Panc1 (cell line): Measurements from ENCODE around the gene USP15. TPM values are rescaled to one million over a fixed set of nuclear protein-coding genes. Genes with fewer than 3 reads are reported as not detected.

Experiments
- ATAC-seq: fragments of 200-7000 bp; cut with Tn5 transposase; 2 replicates; pipeline ENCODE4 v1.9.1; 2020; ENCODE audit warnings: mild to moderate bottlenecking, moderate library complexity
- BruUV-seq: library from RNA; stranded (reverse); fragments of 400-500 nt; replicated peaks from 2 replicates; lab custom pipeline; 2021; lab: Mats Ljungman, UMichigan
- CTCF ChIA-PET: fragments of 300-600 bp; sonication (Branson Sonifier 250); formaldehyde crosslinking; loops from one replicate; lab custom pipeline; 2022; ENCODE audit warnings: antibody characterized with exemption; lab: Charles Lee
- POLR2A ChIA-PET: fragments of 300-600 bp; sonication (Branson Sonifier 250); formaldehyde crosslinking; loops from one replicate; lab custom pipeline; 2022; ENCODE audit warnings: antibody characterized with exemption; lab: Charles Lee
- DNase-seq: peaks from one replicate; pipeline ENCODE4 v3.0.0-alpha.2; 2010; ENCODE audit warnings: low read depth, low spot score
- H3K27ac ChIP-seq: 2 replicates; pipeline ENCODE4 v1.5.1; 2011; ENCODE audit warnings: mild to moderate bottlenecking, low read length, inconsistent platforms
- H3K27me3 ChIP-seq: fragments of 200-500 bp; sonication (Bioruptor generic); 2 replicates; pipeline ENCODE4 v1.6.0; 2014; ENCODE audit warnings: low read length, inconsistent platforms; ENCODE audit not compliant: control insufficient read depth, insufficient read depth
- H3K36me3 ChIP-seq: fragments of 200-500 bp; sonication (Bioruptor generic); 2 replicates; pipeline ENCODE4 v1.5.1; 2014; ENCODE audit warnings: inconsistent platforms, mild to moderate bottlenecking, low read length, moderate library complexity; ENCODE audit not compliant: control insufficient read depth, insufficient read depth
- H3K4me1 ChIP-seq: 2 replicates; pipeline ENCODE4 v1.5.1; 2011; ENCODE audit warnings: inconsistent platforms, mild to moderate bottlenecking, low read length, moderate library complexity; ENCODE audit not compliant: control insufficient read depth, insufficient read depth
- H3K4me3 ChIP-seq, 2 experiments: 2 replicates each; pipeline ENCODE4 v1.5.1; 2011 to 2012; ENCODE audit warnings: low read depth in 2 of 2, low read length in 2 of 2, mild to moderate bottlenecking in 2 of 2, inconsistent platforms in 1 of 2, moderate library complexity in 1 of 2
- H3K9me3 ChIP-seq: fragments of 200-500 bp; sonication (Bioruptor generic); 2 replicates; pipeline ENCODE4 v1.5.1; 2014; ENCODE audit warnings: low read depth, mild to moderate bottlenecking, inconsistent platforms, low read length, moderate library complexity; ENCODE audit not compliant: control insufficient read depth, insufficient read depth
- POLR2AphosphoS5 ChIP-seq: IDR thresholded peaks from 2 replicates; pipeline ENCODE4 v1.6.1; 2012; ENCODE audit warnings: mild to moderate bottlenecking, low read depth, low read length, moderate library complexity
- REST ChIP-seq, 2 experiments: IDR thresholded peaks; 2 replicates each; pipeline ENCODE4 v1.6.1; 2011 to 2012; ENCODE audit warnings: low read depth in 2 of 2, control low read depth in 1 of 2, low read length in 1 of 2, mild to moderate bottlenecking in 1 of 2, moderate library complexity in 1 of 2; ENCODE audit not compliant: insufficient read depth in 1 of 2
- SIN3A ChIP-seq: IDR thresholded peaks from 2 replicates; pipeline ENCODE4 v1.6.1; 2012; ENCODE audit warnings: low read depth, mild to moderate bottlenecking, low read length, moderate library complexity, borderline replicate concordance; ENCODE audit not compliant: insufficient read depth
- TCF7L2 ChIP-seq: IDR thresholded peaks from 2 replicates; pipeline ENCODE4 v1.6.1; 2011; ENCODE audit warnings: mild to moderate bottlenecking, low read depth, low read length, inconsistent platforms
- in situ Hi-C: cut with HindIII; loops from 2 replicates; pipeline ENCODE4 v1.10.0; 2016; ENCODE audit warnings: low sequenced_read_pairs, low pct_unique_long_range_greater_than_20kb
- intact Hi-C: fragments of 100-400 bp; cut with micrococcal nuclease; formaldehyde crosslinking; loops from one replicate; pipeline ENCODE4 v1.10.0; 2022; ENCODE audit not compliant: unreplicated experiment
- total RNA-seq: library from RNA; stranded (reverse); gene quantifications from one replicate; pipeline ENCODE4 v1.2.1, GENCODE V29; 2021; ENCODE audit not compliant: unreplicated experiment

Gene USP15
- total RNA-seq, 1 experiment from 2014 or later, result 35.4 TPM

GRCh38 chr12:62233805-62234204 lies 26.4 kb upstream of the USP15 start:
- DNase-seq, result no peak
- no peak for ATAC-seq
- BruUV-seq, result no TSS peak
- intact Hi-C loops (no loop called here), in situ Hi-C loops (no loop called here)
- Histone ChIP-seq H3K4me3 (no peak overlapping the region), H3K4me1 (no peaks in the 10 kb centered on the region), H3K27ac (no peak overlapping the region), H3K27me3 (no peaks in the 10 kb centered on the region), H3K36me3 (no peaks in the 10 kb centered on the region), H3K9me3 (no peaks in the 10 kb centered on the region)
- ChIA-PET CTCF (no interaction called here), POLR2A (no interaction called here)
- no peak for TF ChIP-seq REST (IDR thresholded peaks at IDR 0.05; ENCODE audit: insufficient read depth in 1 of 2, low read depth in 2 of 2, low read length in 1 of 2)
- TF ChIP-seq TCF7L2, result no peak
- no peak for TF ChIP-seq POLR2AphosphoS5
- no peak for TF ChIP-seq SIN3A

DNA sequence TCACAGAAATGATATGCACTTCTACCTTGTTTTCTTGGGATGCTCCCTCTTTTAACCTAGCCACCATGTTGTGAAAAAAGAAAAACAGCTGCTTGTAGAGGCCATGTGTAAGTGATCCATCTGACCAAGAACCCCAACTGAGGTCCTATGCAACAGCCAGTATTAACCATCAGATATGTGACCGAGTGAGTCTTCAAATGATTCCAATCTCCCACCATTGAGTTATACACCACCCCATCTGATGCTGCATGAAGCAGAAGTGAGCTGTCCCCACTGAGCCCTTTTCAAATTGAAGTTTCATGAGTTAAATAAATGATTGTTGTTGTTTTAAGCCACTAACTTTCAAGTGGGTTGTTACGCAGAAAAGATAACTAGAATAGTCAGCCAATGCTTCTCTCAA lies 20.6 kb upstream of the USP15 start:
- H3K4me3 ChIP-seq, result no peak overlapping the region
- in situ Hi-C loops, result no loop called here
- no peak for TF ChIP-seq REST (IDR thresholded peaks at IDR 0.05; ENCODE audit: insufficient read depth in 1 of 2, low read depth in 2 of 2, low read length in 1 of 2)
- TF ChIP-seq TCF7L2, result no peak
- TF ChIP-seq SIN3A, result no peak
- H3K27ac ChIP-seq, result no peak overlapping the region
- ChIA-PET CTCF (no interaction called here), POLR2A (no interaction called here)
- H3K27me3 ChIP-seq, result peaks cover 2% of the 10 kb centered on the region; the same call in 1 of the 2 replicates
- H3K9me3 ChIP-seq, result no peaks in the 10 kb centered on the region
- no peaks in the 10 kb centered on the region for H3K4me1 ChIP-seq
- DNase-seq, result no peak
- intact Hi-C loops, result no loop called here
- no peaks in the 10 kb centered on the region for H3K36me3 ChIP-seq
- no peak for ATAC-seq
- no TSS peak for BruUV-seq
